Measurements from ENCODE around the gene UQCR10.

DNA sequence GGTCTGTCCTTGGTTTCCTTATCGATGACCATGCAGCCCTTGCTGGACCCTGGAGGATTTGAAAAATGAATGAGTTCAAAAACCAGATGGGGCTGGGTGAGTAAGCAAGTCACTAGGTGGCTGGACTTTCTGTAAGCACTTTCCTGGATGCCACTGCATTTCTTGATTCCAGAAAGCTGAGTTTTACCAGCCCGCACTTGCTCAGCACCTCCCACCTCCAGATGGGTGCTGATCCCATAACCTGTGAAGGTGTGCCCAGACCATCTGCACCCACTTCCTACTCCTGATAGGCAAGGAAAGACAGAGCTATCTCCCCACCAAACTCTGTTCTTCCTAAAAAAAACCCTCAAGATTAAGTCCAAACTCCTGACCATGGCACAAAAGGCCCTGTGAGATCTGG is 49.8 kb downstream of the UQCR10 start:
- TF ChIP-seq POLR2AphosphoS5 (IDR thresholded peaks at IDR 0.05): no peak
- no peak for TF ChIP-seq POLR2A (IDR thresholded peaks at IDR 0.05)
- TF ChIP-seq, protein P1, sequence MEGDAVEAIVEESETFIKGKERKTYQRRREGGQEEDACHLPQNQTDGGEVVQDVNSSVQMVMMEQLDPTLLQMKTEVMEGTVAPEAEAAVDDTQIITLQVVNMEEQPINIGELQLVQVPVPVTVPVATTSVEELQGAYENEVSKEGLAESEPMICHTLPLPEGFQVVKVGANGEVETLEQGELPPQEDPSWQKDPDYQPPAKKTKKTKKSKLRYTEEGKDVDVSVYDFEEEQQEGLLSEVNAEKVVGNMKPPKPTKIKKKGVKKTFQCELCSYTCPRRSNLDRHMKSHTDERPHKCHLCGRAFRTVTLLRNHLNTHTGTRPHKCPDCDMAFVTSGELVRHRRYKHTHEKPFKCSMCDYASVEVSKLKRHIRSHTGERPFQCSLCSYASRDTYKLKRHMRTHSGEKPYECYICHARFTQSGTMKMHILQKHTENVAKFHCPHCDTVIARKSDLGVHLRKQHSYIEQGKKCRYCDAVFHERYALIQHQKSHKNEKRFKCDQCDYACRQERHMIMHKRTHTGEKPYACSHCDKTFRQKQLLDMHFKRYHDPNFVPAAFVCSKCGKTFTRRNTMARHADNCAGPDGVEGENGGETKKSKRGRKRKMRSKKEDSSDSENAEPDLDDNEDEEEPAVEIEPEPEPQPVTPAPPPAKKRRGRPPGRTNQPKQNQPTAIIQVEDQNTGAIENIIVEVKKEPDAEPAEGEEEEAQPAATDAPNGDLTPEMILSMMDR (IDR thresholded peaks at IDR 0.05): no peak
- no peak for TF ChIP-seq EP300 (IDR thresholded peaks at IDR 0.05)

Data from gastroesophageal sphincter (tissue), 3 donors.